HepG2 (cell line): ENCODE data around the gene FCN3. TPM values are rescaled to one million over a fixed set of nuclear protein-coding genes. Genes with fewer than 3 reads are reported as not detected.
A peak's percentile ranks its signal among the peaks of the same experiment; 100 is the strongest.

Experiments
- AKAP8 ChIP-seq: sonication (generic); formaldehyde crosslinking; IDR thresholded peaks from 2 replicates; pipeline ENCODE4 v1.5.1; 2020; ENCODE audit warnings: mild to moderate bottlenecking, missing genetic modification reagents
- ELF1 ChIP-seq: sonication (generic); formaldehyde crosslinking; IDR thresholded peaks from 2 replicates; pipeline ENCODE4 v1.4.0; 2020; ENCODE audit warnings: missing genetic modification reagents
- ELF4 ChIP-seq: sonication (generic); formaldehyde crosslinking; IDR thresholded peaks from 2 replicates; pipeline ENCODE4 v1.5.0; 2020; ENCODE audit warnings: missing genetic modification reagents, mild to moderate bottlenecking, moderate library complexity, borderline replicate concordance
- ERF ChIP-seq: IDR thresholded peaks from 2 replicates; pipeline ENCODE4 v1.6.1; 2018; ENCODE audit warnings: missing biosample characterization, missing genetic modification reagents
- HMG20B ChIP-seq: conservative IDR thresholded peaks from 2 replicates; pipeline ENCODE4 v1.6.1; 2016; ENCODE audit warnings: missing genetic modification reagents, missing compliant biosample characterization
- HOXA3 ChIP-seq: sonication (generic); formaldehyde crosslinking; IDR thresholded peaks from 2 replicates; pipeline ENCODE4 v1.5.0; 2020; ENCODE audit warnings: missing genetic modification reagents
- MAFK ChIP-seq, 2 experiments: IDR thresholded peaks in 1 of 2; conservative IDR thresholded peaks in 1 of 2; 2 replicates each; pipeline ENCODE4 v1.6.1; 2011; ENCODE audit warnings: improper control_type of control experiment in 2 of 2, low read length in 2 of 2
- NCOA2 ChIP-seq: sonication (generic); formaldehyde crosslinking; IDR thresholded peaks from 2 replicates; pipeline ENCODE4 v1.8.0; 2022; ENCODE audit warnings: inconsistent platforms
- PITX1 ChIP-seq: sonication (generic); formaldehyde crosslinking; IDR thresholded peaks from 2 replicates; pipeline ENCODE4 v1.5.1; 2020; ENCODE audit warnings: mild to moderate bottlenecking, missing genetic modification reagents
- RAD51 ChIP-seq: fragments of 450-650 bp; IDR thresholded peaks from 2 replicates; pipeline ENCODE4 v1.6.1; 2016; ENCODE audit warnings: borderline replicate concordance
- REL ChIP-seq: sonication (generic); formaldehyde crosslinking; conservative IDR thresholded peaks from 2 replicates; pipeline ENCODE4 v1.8.0; 2022; ENCODE audit warnings: mild to moderate bottlenecking, missing genetic modification reagents, moderate library complexity
- REPIN1 ChIP-seq: sonication (generic); formaldehyde crosslinking; IDR thresholded peaks from 2 replicates; pipeline ENCODE4 v1.8.0; 2022; ENCODE audit warnings: missing genetic modification reagents, low read depth, mild to moderate bottlenecking, borderline replicate concordance
- TOE1 ChIP-seq: sonication (generic); formaldehyde crosslinking; IDR thresholded peaks from 2 replicates; pipeline ENCODE4 v1.4.0; 2020; ENCODE audit warnings: mild to moderate bottlenecking, missing genetic modification reagents
- ZBTB42 ChIP-seq: sonication (generic); formaldehyde crosslinking; IDR thresholded peaks from 2 replicates; pipeline ENCODE4 v1.5.0; 2020; ENCODE audit warnings: mild to moderate bottlenecking, missing genetic modification reagents
- ZBTB7A ChIP-seq: sonication (generic); formaldehyde crosslinking; IDR thresholded peaks from 2 replicates; pipeline ENCODE4 v1.8.0; 2022; ENCODE audit warnings: mild to moderate bottlenecking, missing genetic modification reagents
- ZFP62 ChIP-seq: sonication (generic); formaldehyde crosslinking; IDR thresholded peaks from 2 replicates; pipeline ENCODE4 v1.4.0; 2020; ENCODE audit warnings: missing genetic modification reagents
- ZNF12 ChIP-seq: sonication (generic); formaldehyde crosslinking; IDR thresholded peaks from 2 replicates; pipeline ENCODE4 v1.5.0; 2020; ENCODE audit warnings: missing genetic modification reagents
- ZNF20 ChIP-seq: sonication (generic); formaldehyde crosslinking; IDR thresholded peaks from 2 replicates; pipeline ENCODE4 v1.4.0; 2020; ENCODE audit warnings: mild to moderate bottlenecking, moderate library complexity, missing genetic modification reagents
- ZNF256 ChIP-seq: sonication (generic); formaldehyde crosslinking; conservative IDR thresholded peaks from 2 replicates; pipeline ENCODE4 v1.4.0; 2020; ENCODE audit warnings: missing genetic modification reagents
- ZNF75D ChIP-seq: sonication (generic); formaldehyde crosslinking; IDR thresholded peaks from 2 replicates; pipeline ENCODE4 v1.8.1; 2023; ENCODE audit warnings: missing genetic modification reagents, mild to moderate bottlenecking, borderline replicate concordance
- ZNF788 ChIP-seq: sonication (generic); formaldehyde crosslinking; IDR thresholded peaks from 2 replicates; pipeline ENCODE4 v1.5.0; 2020; ENCODE audit warnings: mild to moderate bottlenecking, missing genetic modification reagents, borderline replicate concordance
- ZZZ3 ChIP-seq: sonication (generic); formaldehyde crosslinking; IDR thresholded peaks from 2 replicates; pipeline ENCODE4 v1.4.0; 2020; ENCODE audit warnings: missing genetic modification reagents, mild to moderate bottlenecking, borderline replicate concordance
- polyA plus RNA-seq, 8 experiments: library from polyadenylated mRNA; depleted of rRNA in 3 of 8; stranded (reverse) in 7 of 8; unstranded in 1 of 8; fragments of >200 nt; fragmentation: Illumina TruSeq in 4 of 8; extraction: Trizol in 4 of 8; gene quantifications; 2 replicates each; pipeline versions ENCODE4 v1.2.1 to v1.2.3, GENCODE V29; 2011 to 2016; ENCODE audit warnings: low read depth in 4 of 8, missing spikeins in 1 of 8, mixed read lengths in 1 of 8; ENCODE audit not compliant: insufficient read depth in 1 of 8
- total RNA-seq, 5 experiments: library from RNA; depleted of rRNA; stranded (reverse); fragments of >200 nt; fragmentation: Illumina TruSeq; extraction: Trizol; gene quantifications; 2 replicates each; pipeline ENCODE4 v1.2.3, GENCODE V29; 2016; ENCODE audit warnings: low read depth in 1 of 5
- TF ChIP-seq, protein P1 (sequence below): sonication (generic); formaldehyde crosslinking; IDR thresholded peaks from 2 replicates; pipeline ENCODE4 v1.8.1; 2023; ENCODE audit warnings: mild to moderate bottlenecking, missing genetic modification reagents, borderline replicate concordance
- TF ChIP-seq, protein P2 (sequence below): sonication (generic); formaldehyde crosslinking; IDR thresholded peaks from 2 replicates; pipeline ENCODE4 v1.8.0; 2022; ENCODE audit warnings: mild to moderate bottlenecking, missing genetic modification reagents
- TF ChIP-seq, protein P3 (sequence below): sonication (generic); formaldehyde crosslinking; IDR thresholded peaks from 2 replicates; pipeline ENCODE4 v1.5.0; 2020; ENCODE audit warnings: mild to moderate bottlenecking, missing genetic modification reagents
- TF ChIP-seq, protein P4 (sequence below): sonication (generic); formaldehyde crosslinking; conservative IDR thresholded peaks from 2 replicates; pipeline ENCODE4 v1.4.0; 2020; ENCODE audit warnings: mild to moderate bottlenecking, missing genetic modification reagents, moderate library complexity

Gene FCN3
- total and polyA plus RNA-seq, 2 of the 13 experiments (the other 11 are each of a cell fraction or from before 2014, with no cell fraction given), result not detected

DNA sequence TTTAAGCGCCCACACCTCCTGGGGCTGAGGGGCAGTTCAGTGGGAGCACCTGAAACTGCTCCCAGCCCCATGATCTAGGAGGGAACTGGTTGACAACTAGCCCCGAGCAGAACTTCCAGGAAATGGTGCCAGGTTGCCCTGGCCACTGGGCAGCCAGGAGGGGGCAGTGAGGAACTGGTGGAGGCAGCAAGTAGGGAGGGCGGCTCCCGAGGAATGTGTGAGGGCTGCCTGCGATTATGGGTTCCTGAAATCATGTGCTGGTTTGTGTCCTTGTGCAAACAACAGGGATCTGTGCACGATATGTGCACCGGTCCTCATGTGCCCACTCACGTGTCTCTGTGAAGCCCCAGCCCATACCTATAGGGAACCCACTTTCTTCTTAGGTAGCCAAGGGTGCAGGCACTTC is 27.7 kb upstream of the FCN3 start (continued):
- no peak for TF ChIP-seq REL (CRISPR knock-in tag)
- TF ChIP-seq, protein P1, sequence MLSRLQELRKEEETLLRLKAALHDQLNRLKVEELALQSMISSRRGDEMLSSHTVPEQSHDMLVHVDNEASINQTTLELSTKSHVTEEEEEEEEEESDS, result no peak
- TF ChIP-seq AKAP8 (CRISPR knock-in tag), result peak; percentile 60; the same call in 1 of the 2 replicates
- TF ChIP-seq MAFK (conservative IDR thresholded peaks at IDR 0.05 in 1 of 2, IDR thresholded peaks at IDR 0.05 in 1 of 2; ENCODE audit: low read length in 2 of 2), result no peak
- no peak for TF ChIP-seq PITX1 (CRISPR knock-in tag)
- no peak for TF ChIP-seq ZNF788 (CRISPR knock-in tag)
- TF ChIP-seq HMG20B (CRISPR knock-in tag), result no peak
- no peak for TF ChIP-seq NCOA2 (CRISPR knock-in tag)
- TF ChIP-seq ZNF256 (CRISPR knock-in tag), result no peak
- 0 out of 2 replicates have a peak, but pooled peaks have one; percentile 28 for TF ChIP-seq REPIN1 (CRISPR knock-in tag)
- no peak for TF ChIP-seq ZFP62 (CRISPR knock-in tag)
- no peak for TF ChIP-seq ZNF12 (CRISPR knock-in tag)
- no peak for TF ChIP-seq TOE1 (CRISPR knock-in tag)
- no peak for TF ChIP-seq HOXA3 (CRISPR knock-in tag)
- no peak for TF ChIP-seq ZBTB42 (CRISPR knock-in tag)
- TF ChIP-seq ZZZ3 (CRISPR knock-in tag), result no peak
- TF ChIP-seq, protein P2, sequence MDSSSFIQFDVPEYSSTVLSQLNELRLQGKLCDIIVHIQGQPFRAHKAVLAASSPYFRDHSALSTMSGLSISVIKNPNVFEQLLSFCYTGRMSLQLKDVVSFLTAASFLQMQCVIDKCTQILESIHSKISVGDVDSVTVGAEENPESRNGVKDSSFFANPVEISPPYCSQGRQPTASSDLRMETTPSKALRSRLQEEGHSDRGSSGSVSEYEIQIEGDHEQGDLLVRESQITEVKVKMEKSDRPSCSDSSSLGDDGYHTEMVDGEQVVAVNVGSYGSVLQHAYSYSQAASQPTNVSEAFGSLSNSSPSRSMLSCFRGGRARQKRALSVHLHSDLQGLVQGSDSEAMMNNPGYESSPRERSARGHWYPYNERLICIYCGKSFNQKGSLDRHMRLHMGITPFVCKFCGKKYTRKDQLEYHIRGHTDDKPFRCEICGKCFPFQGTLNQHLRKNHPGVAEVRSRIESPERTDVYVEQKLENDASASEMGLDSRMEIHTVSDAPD, result 0 out of 2 replicates have a peak, but pooled peaks have one; percentile 21
- TF ChIP-seq ZBTB7A (CRISPR knock-in tag), result no peak
- no peak for TF ChIP-seq ELF1 (CRISPR knock-in tag)
- no peak for TF ChIP-seq ZNF20
- TF ChIP-seq ZNF75D (CRISPR knock-in tag), result no peak
- TF ChIP-seq, protein P3, sequence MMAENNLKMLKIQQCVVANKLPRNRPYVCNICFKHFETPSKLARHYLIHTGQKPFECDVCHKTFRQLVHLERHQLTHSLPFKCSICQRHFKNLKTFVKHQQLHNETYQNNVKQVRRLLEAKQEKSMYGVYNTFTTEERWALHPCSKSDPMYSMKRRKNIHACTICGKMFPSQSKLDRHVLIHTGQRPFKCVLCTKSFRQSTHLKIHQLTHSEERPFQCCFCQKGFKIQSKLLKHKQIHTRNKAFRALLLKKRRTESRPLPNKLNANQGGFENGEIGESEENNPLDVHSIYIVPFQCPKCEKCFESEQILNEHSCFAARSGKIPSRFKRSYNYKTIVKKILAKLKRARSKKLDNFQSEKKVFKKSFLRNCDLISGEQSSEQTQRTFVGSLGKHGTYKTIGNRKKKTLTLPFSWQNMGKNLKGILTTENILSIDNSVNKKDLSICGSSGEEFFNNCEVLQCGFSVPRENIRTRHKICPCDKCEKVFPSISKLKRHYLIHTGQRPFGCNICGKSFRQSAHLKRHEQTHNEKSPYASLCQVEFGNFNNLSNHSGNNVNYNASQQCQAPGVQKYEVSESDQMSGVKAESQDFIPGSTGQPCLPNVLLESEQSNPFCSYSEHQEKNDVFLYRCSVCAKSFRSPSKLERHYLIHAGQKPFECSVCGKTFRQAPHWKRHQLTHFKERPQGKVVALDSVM (CRISPR knock-in tag), result no peak
- no peak for TF ChIP-seq RAD51
- no peak for TF ChIP-seq ELF4 (CRISPR knock-in tag)
- TF ChIP-seq, protein P4, sequence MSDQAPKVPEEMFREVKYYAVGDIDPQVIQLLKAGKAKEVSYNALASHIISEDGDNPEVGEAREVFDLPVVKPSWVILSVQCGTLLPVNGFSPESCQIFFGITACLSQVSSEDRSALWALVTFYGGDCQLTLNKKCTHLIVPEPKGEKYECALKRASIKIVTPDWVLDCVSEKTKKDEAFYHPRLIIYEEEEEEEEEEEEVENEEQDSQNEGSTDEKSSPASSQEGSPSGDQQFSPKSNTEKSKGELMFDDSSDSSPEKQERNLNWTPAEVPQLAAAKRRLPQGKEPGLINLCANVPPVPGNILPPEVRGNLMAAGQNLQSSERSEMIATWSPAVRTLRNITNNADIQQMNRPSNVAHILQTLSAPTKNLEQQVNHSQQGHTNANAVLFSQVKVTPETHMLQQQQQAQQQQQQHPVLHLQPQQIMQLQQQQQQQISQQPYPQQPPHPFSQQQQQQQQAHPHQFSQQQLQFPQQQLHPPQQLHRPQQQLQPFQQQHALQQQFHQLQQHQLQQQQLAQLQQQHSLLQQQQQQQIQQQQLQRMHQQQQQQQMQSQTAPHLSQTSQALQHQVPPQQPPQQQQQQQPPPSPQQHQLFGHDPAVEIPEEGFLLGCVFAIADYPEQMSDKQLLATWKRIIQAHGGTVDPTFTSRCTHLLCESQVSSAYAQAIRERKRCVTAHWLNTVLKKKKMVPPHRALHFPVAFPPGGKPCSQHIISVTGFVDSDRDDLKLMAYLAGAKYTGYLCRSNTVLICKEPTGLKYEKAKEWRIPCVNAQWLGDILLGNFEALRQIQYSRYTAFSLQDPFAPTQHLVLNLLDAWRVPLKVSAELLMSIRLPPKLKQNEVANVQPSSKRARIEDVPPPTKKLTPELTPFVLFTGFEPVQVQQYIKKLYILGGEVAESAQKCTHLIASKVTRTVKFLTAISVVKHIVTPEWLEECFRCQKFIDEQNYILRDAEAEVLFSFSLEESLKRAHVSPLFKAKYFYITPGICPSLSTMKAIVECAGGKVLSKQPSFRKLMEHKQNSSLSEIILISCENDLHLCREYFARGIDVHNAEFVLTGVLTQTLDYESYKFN (CRISPR knock-in tag), result no peak
- 0 out of 2 replicates have a peak, but pooled peaks have one; percentile 18 for TF ChIP-seq ERF (CRISPR knock-in tag)
